GM23338 (cell line): ENCODE data around the gene NCCRP1. TPM values are rescaled to one million over a fixed set of nuclear protein-coding genes. Genes with fewer than 3 reads are reported as not detected.

Experiments used
- ATAC-seq: fragments of 200-7000 bp; cut with Tn5 transposase; 3 replicates; pipeline ENCODE4 v1.9.1; 2020
- DNase-seq: peaks from one replicate; pipeline ENCODE4 v3.0.0-alpha.2; 2015; ENCODE audit warnings: low spot score
- H2AFZ ChIP-seq: fragments of 200-600 bp; sonication (generic); 2 replicates; pipeline ENCODE4 v1.8.0; 2016; ENCODE audit warnings: antibody characterized with exemption, mild to moderate bottlenecking, moderate library complexity
- H3F3A ChIP-seq: fragments of 200-600 bp; sonication (generic); replicated peaks from 2 replicates; pipeline ENCODE4 v1.8.0; 2017; ENCODE audit warnings: antibody characterized with exemption, mixed run types, low read depth
- H3K27ac ChIP-seq: fragments of 200-600 bp; sonication (generic); 2 replicates; pipeline ENCODE4 v1.6.1; 2016; ENCODE audit warnings: low read depth
- H3K27me3 ChIP-seq: fragments of 200-600 bp; sonication (generic); 2 replicates; pipeline ENCODE4 v1.8.0; 2016; ENCODE audit warnings: mild to moderate bottlenecking, mixed run types, moderate library complexity; ENCODE audit not compliant: insufficient read depth
- H3K36me3 ChIP-seq: fragments of 200-600 bp; sonication (generic); 2 replicates; pipeline ENCODE4 v1.8.0; 2016; ENCODE audit warnings: mild to moderate bottlenecking; ENCODE audit not compliant: insufficient read depth
- H3K4me1 ChIP-seq: fragments of 200-600 bp; sonication (generic); 2 replicates; pipeline ENCODE4 v1.8.0; 2016; ENCODE audit warnings: mild to moderate bottlenecking, moderate library complexity; ENCODE audit not compliant: insufficient read depth
- H3K4me2 ChIP-seq: fragments of 200-600 bp; sonication (generic); 2 replicates; pipeline ENCODE4 v1.7.1; 2017; ENCODE audit warnings: mixed run types
- H3K4me3 ChIP-seq: fragments of 200-600 bp; sonication (generic); 2 replicates; pipeline ENCODE4 v1.6.1; 2016; ENCODE audit warnings: mixed run types
- H3K79me2 ChIP-seq: fragments of 200-600 bp; sonication (generic); replicated peaks from 2 replicates; pipeline ENCODE4 v1.8.0; 2017; ENCODE audit warnings: mild to moderate bottlenecking; ENCODE audit not compliant: insufficient read depth
- H3K9me2 ChIP-seq: fragments of 200-600 bp; sonication (generic); 2 replicates; pipeline ENCODE4 v1.8.0; 2017; ENCODE audit not compliant: insufficient read depth
- H4K20me1 ChIP-seq: fragments of 200-600 bp; sonication (generic); replicated peaks from 2 replicates; pipeline ENCODE4 v1.8.0; 2017; ENCODE audit warnings: mild to moderate bottlenecking; ENCODE audit not compliant: insufficient read depth
- H3K27ac Mint-ChIP-seq: 2 replicates; pipeline ENCODE4 v1.8.0; 2020; ENCODE audit warnings: inconsistent platforms, mild to moderate bottlenecking, moderate library complexity, mixed read lengths
- H3K27me3 Mint-ChIP-seq: 3 replicates; pipeline ENCODE4 v1.8.0; 2022; ENCODE audit warnings: low read depth, mild to moderate bottlenecking, moderate library complexity, mixed read lengths, inconsistent platforms; ENCODE audit not compliant: insufficient read depth, poor library complexity
- H3K36me3 Mint-ChIP-seq: 3 replicates; pipeline ENCODE4 v1.8.0; 2021; ENCODE audit warnings: low read depth, mild to moderate bottlenecking, inconsistent platforms, moderate library complexity, mixed read lengths
- H3K4me1 Mint-ChIP-seq: 3 replicates; pipeline ENCODE4 v1.8.0; 2020; ENCODE audit warnings: mild to moderate bottlenecking, inconsistent platforms, mixed read lengths
- H3K4me3 Mint-ChIP-seq: 3 replicates; pipeline ENCODE4 v1.8.0; 2021; ENCODE audit warnings: moderate library complexity, mild to moderate bottlenecking, inconsistent platforms, mixed read lengths
- H3K9me3 Mint-ChIP-seq: 3 replicates; pipeline ENCODE4 v1.8.0; 2020; ENCODE audit warnings: moderate library complexity, mild to moderate bottlenecking, inconsistent platforms, mixed read lengths
- CREB1 ChIP-seq: fragments of 250-450 bp; sonication (Bioruptor Pico); IDR thresholded peaks from 2 replicates; pipeline ENCODE4 v1.5.0; 2020; ENCODE audit warnings: low read depth, mild to moderate bottlenecking, moderate library complexity
- EZH2 ChIP-seq: fragments of 200-600 bp; sonication (generic); IDR thresholded peaks from one replicate; pipeline ENCODE4 v1.8.0; 2017; ENCODE audit warnings: antibody characterized with exemption, mild to moderate bottlenecking, low read depth; ENCODE audit not compliant: unreplicated experiment
- EZH2phosphoT487 ChIP-seq: fragments of 200-600 bp; sonication (generic); IDR thresholded peaks from one replicate; pipeline ENCODE4 v1.8.1; 2018; ENCODE audit warnings: antibody characterized with exemption; ENCODE audit not compliant: unreplicated experiment
- JUNB ChIP-seq: IDR thresholded peaks from one replicate; pipeline ENCODE4 v1.6.1; 2016; ENCODE audit warnings: antibody characterized with exemption; ENCODE audit not compliant: unreplicated experiment
- NANOG ChIP-seq: IDR thresholded peaks from 2 replicates; pipeline ENCODE4 v1.6.1; 2016; ENCODE audit warnings: antibody characterized with exemption, borderline replicate concordance
- POLR2AphosphoS5 ChIP-seq: IDR thresholded peaks from 2 replicates; pipeline ENCODE4 v1.6.1; 2016; ENCODE audit warnings: antibody characterized with exemption, low read depth
- STAT1 ChIP-seq: IDR thresholded peaks from one replicate; pipeline ENCODE4 v1.6.1; 2016; ENCODE audit warnings: antibody characterized with exemption; ENCODE audit not compliant: unreplicated experiment
- ZNF114 ChIP-seq: fragments of 250-450 bp; sonication (Bioruptor Pico); IDR thresholded peaks from 2 replicates; pipeline ENCODE4 v1.5.0; 2020; ENCODE audit warnings: mild to moderate bottlenecking, moderate library complexity
- ZNF331 ChIP-seq: fragments of 250-450 bp; sonication (Bioruptor Pico); IDR thresholded peaks from 2 replicates; pipeline ENCODE4 v1.5.0; 2020; ENCODE audit warnings: low read depth, mild to moderate bottlenecking, moderate library complexity
- polyA plus RNA-seq: library from polyadenylated mRNA; unstranded; fragments of >200 nt; fragmentation: Nextera tagmentation; extraction: Ambion mirVana; gene quantifications from 2 replicates; pipeline ENCODE4 v1.2.1, GENCODE V29; 2016
- total RNA-seq: library from RNA; depleted of rRNA; stranded (reverse); fragments of >200 nt; shearing (Covaris generic); gene quantifications from 2 replicates; pipeline ENCODE4 v1.2.3, GENCODE V29; 2014
- TF ChIP-seq, protein P1 (sequence below): IDR thresholded peaks from one replicate; pipeline ENCODE4 v1.6.1; 2018; ENCODE audit warnings: antibody characterized with exemption; ENCODE audit not compliant: unreplicated experiment
- TF ChIP-seq, protein P2 (sequence below), 2 experiments: fragments of 200-600 bp in 1 of 2; sonication (generic) in 1 of 2; conservative IDR thresholded peaks; 2 replicates each; pipeline versions ENCODE4 v1.5.1 to v1.6.1; 2016 to 2017; ENCODE audit warnings: antibody characterized with exemption in 2 of 2, low read depth in 2 of 2, mild to moderate bottlenecking in 2 of 2, moderate library complexity in 1 of 2
- TF ChIP-seq, protein P3 (sequence below): fragments of 250-450 bp; sonication (Bioruptor Pico); IDR thresholded peaks from 2 replicates; pipeline ENCODE4 v1.5.0; 2020; ENCODE audit warnings: mild to moderate bottlenecking, moderate library complexity
- TF ChIP-seq, protein P4 (sequence below): IDR thresholded peaks from 2 replicates; pipeline ENCODE4 v1.6.1; 2016; ENCODE audit warnings: antibody characterized with exemption

NCCRP1 gene
- total and polyA plus RNA-seq, 2 experiments from 2014 or later = 3.6 to 6.2 TPM

DNA sequence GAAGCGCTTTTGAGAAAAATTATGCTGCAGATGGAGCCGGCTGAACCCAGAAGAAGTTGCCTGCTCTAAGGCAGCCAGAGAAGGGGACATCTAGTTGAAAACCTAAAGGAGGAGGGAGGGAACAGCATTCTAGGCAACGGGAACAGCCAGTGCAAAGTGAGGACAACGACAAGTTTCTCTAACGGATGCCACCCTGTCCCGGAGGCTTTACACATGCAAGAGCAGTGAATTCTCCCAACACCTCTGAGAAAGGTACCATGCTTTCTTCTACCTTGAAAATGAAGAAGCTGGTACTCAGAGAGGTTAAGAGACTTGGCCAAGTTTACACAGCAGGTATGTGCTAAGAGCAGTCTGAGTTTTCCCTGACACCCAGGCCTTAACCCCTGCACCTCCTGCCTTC, 42.2 kb downstream of the NCCRP1 start:
- Histone ChIP-seq H2AFZ (no peak overlapping the region), H3F3A (no peaks in the 10 kb centered on the region), H3K9me2 (no peaks in the 10 kb centered on the region), H3K4me3 (no peak overlapping the region), H3K27me3 (peaks cover 14% of the 10 kb centered on the region; the same call in 1 of the 2 replicates), H4K20me1 (no peaks in the 10 kb centered on the region), H3K27ac (no peak overlapping the region), H3K79me2 (no peaks in the 10 kb centered on the region), H3K4me1 (no peaks in the 10 kb centered on the region), H3K36me3 (no peaks in the 10 kb centered on the region), H3K4me2 (no peak overlapping the region)
- TF ChIP-seq EZH2phosphoT487 = no peak
- no peak for TF ChIP-seq CREB1 (CRISPR knock-in tag)
- TF ChIP-seq, protein P1, sequence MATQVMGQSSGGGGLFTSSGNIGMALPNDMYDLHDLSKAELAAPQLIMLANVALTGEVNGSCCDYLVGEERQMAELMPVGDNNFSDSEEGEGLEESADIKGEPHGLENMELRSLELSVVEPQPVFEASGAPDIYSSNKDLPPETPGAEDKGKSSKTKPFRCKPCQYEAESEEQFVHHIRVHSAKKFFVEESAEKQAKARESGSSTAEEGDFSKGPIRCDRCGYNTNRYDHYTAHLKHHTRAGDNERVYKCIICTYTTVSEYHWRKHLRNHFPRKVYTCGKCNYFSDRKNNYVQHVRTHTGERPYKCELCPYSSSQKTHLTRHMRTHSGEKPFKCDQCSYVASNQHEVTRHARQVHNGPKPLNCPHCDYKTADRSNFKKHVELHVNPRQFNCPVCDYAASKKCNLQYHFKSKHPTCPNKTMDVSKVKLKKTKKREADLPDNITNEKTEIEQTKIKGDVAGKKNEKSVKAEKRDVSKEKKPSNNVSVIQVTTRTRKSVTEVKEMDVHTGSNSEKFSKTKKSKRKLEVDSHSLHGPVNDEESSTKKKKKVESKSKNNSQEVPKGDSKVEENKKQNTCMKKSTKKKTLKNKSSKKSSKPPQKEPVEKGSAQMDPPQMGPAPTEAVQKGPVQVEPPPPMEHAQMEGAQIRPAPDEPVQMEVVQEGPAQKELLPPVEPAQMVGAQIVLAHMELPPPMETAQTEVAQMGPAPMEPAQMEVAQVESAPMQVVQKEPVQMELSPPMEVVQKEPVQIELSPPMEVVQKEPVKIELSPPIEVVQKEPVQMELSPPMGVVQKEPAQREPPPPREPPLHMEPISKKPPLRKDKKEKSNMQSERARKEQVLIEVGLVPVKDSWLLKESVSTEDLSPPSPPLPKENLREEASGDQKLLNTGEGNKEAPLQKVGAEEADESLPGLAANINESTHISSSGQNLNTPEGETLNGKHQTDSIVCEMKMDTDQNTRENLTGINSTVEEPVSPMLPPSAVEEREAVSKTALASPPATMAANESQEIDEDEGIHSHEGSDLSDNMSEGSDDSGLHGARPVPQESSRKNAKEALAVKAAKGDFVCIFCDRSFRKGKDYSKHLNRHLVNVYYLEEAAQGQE = no peak
- TF ChIP-seq ZNF331 (CRISPR knock-in tag) = no peak
- TF ChIP-seq, protein P2, sequence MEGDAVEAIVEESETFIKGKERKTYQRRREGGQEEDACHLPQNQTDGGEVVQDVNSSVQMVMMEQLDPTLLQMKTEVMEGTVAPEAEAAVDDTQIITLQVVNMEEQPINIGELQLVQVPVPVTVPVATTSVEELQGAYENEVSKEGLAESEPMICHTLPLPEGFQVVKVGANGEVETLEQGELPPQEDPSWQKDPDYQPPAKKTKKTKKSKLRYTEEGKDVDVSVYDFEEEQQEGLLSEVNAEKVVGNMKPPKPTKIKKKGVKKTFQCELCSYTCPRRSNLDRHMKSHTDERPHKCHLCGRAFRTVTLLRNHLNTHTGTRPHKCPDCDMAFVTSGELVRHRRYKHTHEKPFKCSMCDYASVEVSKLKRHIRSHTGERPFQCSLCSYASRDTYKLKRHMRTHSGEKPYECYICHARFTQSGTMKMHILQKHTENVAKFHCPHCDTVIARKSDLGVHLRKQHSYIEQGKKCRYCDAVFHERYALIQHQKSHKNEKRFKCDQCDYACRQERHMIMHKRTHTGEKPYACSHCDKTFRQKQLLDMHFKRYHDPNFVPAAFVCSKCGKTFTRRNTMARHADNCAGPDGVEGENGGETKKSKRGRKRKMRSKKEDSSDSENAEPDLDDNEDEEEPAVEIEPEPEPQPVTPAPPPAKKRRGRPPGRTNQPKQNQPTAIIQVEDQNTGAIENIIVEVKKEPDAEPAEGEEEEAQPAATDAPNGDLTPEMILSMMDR (conservative IDR thresholded peaks at IDR 0.05; ENCODE audit: low read depth in 2 of 2) = no peak
- TF ChIP-seq, protein P3, sequence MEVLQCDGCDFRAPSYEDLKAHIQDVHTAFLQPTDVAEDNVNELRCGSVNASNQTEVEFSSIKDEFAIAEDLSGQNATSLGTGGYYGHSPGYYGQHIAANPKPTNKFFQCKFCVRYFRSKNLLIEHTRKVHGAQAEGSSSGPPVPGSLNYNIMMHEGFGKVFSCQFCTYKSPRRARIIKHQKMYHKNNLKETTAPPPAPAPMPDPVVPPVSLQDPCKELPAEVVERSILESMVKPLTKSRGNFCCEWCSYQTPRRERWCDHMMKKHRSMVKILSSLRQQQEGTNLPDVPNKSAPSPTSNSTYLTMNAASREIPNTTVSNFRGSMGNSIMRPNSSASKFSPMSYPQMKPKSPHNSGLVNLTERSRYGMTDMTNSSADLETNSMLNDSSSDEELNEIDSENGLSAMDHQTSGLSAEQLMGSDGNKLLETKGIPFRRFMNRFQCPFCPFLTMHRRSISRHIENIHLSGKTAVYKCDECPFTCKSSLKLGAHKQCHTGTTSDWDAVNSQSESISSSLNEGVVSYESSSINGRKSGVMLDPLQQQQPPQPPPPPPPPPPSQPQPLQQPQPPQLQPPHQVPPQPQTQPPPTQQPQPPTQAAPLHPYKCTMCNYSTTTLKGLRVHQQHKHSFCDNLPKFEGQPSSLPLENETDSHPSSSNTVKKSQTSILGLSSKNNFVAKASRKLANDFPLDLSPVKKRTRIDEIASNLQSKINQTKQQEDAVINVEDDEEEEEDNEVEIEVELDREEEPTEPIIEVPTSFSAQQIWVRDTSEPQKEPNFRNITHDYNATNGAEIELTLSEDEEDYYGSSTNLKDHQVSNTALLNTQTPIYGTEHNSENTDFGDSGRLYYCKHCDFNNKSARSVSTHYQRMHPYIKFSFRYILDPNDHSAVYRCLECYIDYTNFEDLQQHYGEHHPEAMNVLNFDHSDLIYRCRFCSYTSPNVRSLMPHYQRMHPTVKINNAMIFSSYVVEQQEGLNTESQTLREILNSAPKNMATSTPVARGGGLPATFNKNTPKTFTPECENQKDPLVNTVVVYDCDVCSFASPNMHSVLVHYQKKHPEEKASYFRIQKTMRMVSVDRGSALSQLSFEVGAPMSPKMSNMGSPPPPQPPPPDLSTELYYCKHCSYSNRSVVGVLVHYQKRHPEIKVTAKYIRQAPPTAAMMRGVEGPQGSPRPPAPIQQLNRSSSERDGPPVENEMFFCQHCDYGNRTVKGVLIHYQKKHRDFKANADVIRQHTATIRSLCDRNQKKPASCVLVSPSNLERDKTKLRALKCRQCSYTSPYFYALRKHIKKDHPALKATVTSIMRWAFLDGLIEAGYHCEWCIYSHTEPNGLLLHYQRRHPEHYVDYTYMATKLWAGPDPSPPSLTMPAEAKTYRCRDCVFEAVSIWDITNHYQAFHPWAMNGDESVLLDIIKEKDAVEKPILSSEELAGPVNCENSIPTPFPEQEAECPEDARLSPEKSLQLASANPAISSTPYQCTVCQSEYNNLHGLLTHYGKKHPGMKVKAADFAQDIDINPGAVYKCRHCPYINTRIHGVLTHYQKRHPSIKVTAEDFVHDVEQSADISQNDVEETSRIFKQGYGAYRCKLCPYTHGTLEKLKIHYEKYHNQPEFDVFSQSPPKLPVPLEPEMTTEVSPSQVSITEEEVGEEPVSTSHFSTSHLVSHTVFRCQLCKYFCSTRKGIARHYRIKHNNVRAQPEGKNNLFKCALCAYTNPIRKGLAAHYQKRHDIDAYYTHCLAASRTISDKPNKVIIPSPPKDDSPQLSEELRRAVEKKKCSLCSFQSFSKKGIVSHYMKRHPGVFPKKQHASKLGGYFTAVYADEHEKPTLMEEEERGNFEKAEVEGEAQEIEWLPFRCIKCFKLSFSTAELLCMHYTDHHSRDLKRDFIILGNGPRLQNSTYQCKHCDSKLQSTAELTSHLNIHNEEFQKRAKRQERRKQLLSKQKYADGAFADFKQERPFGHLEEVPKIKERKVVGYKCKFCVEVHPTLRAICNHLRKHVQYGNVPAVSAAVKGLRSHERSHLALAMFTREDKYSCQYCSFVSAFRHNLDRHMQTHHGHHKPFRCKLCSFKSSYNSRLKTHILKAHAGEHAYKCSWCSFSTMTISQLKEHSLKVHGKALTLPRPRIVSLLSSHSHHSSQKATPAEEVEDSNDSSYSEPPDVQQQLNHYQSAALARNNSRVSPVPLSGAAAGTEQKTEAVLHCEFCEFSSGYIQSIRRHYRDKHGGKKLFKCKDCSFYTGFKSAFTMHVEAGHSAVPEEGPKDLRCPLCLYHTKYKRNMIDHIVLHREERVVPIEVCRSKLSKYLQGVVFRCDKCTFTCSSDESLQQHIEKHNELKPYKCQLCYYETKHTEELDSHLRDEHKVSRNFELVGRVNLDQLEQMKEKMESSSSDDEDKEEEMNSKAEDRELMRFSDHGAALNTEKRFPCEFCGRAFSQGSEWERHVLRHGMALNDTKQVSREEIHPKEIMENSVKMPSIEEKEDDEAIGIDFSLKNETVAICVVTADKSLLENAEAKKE (CRISPR knock-in tag) = no peak
- TF ChIP-seq, protein P4, sequence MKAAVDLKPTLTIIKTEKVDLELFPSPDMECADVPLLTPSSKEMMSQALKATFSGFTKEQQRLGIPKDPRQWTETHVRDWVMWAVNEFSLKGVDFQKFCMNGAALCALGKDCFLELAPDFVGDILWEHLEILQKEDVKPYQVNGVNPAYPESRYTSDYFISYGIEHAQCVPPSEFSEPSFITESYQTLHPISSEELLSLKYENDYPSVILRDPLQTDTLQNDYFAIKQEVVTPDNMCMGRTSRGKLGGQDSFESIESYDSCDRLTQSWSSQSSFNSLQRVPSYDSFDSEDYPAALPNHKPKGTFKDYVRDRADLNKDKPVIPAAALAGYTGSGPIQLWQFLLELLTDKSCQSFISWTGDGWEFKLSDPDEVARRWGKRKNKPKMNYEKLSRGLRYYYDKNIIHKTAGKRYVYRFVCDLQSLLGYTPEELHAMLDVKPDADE = no peak
- TF ChIP-seq NANOG = no peak
- no peak for TF ChIP-seq EZH2
- no peak for TF ChIP-seq STAT1
- TF ChIP-seq POLR2AphosphoS5 = no peak
- no peak for TF ChIP-seq JUNB
- TF ChIP-seq ZNF114 (CRISPR knock-in tag) = no peak
- Mint-ChIP-seq H3K4me1 (peaks cover 2% of the 10 kb centered on the region; the same call in 1 of the 3 replicates), H3K27ac (no peak overlapping the region), H3K4me3 (no peak overlapping the region), H3K27me3 (peaks cover 8% of the 10 kb centered on the region), H3K9me3 (no peaks in the 10 kb centered on the region), H3K36me3 (no peaks in the 10 kb centered on the region; the same call in 2 of the 3 replicates)
- DNase-seq (no peak), ATAC-seq (no peak)
